ENCODE data around the gene LPCAT2. TPM values are rescaled to one million over a fixed set of nuclear protein-coding genes. Genes with fewer than 3 reads are reported as not detected.

LPCAT2 gene
- total RNA-seq, 2 experiments from 2014 or later = not detected

DNA sequence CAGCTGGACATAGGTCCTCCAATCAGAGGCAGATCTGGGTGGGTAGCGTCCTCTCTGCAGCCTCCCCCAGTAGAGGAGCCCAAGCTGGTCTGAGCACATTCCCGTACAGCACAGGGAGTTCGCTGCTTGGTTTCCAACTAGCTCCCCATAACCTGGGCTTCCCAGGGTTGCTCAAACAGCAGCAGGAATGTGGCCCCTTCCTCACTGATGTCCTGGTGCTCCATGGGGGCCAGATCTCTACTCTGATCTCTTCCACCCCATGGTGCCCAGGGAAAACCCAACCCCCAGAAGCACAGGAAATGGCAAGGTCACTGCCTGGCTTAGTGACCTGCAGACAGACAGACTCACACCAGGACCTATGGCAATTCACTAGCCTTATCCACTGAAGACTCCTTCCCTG is 41.0 kb upstream of the LPCAT2 start:
- Histone ChIP-seq H3K9me2 (ENCODE audit: insufficient read depth, low read length) (no peaks in the 10 kb centered on the region), H3K79me2 (ENCODE audit: insufficient read depth, low read depth, low read length) (no peaks in the 10 kb centered on the region), H3K4me2 (ENCODE audit: low read length) (no peak overlapping the region), H3K4me3 (ENCODE audit: low read depth, low read length, poor library complexity, severe bottlenecking) (no peak overlapping the region), H3K4me1 (ENCODE audit: insufficient read depth, low read length, poor library complexity, severe bottlenecking) (no peaks in the 10 kb centered on the region), H2AFZ (ENCODE audit: low read length) (no peak overlapping the region), H4K20me1 (ENCODE audit: insufficient read depth, low read length) (no peaks in the 10 kb centered on the region), H3K27ac (ENCODE audit: low read depth, low read length, poor library complexity, severe bottlenecking) (no peak overlapping the region), H3K36me3 (ENCODE audit: insufficient read depth, low read length) (no peaks in the 10 kb centered on the region), H3K9me3 (ENCODE audit: low read length) (no peaks in the 10 kb centered on the region)
- no peak for TF ChIP-seq EZH2phosphoT487 (IDR thresholded peaks at IDR 0.05; ENCODE audit: borderline replicate concordance, low read depth, low read length)
- TF ChIP-seq, protein P1, sequence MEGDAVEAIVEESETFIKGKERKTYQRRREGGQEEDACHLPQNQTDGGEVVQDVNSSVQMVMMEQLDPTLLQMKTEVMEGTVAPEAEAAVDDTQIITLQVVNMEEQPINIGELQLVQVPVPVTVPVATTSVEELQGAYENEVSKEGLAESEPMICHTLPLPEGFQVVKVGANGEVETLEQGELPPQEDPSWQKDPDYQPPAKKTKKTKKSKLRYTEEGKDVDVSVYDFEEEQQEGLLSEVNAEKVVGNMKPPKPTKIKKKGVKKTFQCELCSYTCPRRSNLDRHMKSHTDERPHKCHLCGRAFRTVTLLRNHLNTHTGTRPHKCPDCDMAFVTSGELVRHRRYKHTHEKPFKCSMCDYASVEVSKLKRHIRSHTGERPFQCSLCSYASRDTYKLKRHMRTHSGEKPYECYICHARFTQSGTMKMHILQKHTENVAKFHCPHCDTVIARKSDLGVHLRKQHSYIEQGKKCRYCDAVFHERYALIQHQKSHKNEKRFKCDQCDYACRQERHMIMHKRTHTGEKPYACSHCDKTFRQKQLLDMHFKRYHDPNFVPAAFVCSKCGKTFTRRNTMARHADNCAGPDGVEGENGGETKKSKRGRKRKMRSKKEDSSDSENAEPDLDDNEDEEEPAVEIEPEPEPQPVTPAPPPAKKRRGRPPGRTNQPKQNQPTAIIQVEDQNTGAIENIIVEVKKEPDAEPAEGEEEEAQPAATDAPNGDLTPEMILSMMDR (conservative IDR thresholded peaks at IDR 0.05; ENCODE audit: low read length) = no peak
- intact Hi-C loops (cut with micrococcal nuclease; ENCODE audit: unreplicated experiment) = no loop called here
- no peak for DNase-seq (ENCODE audit: low spot score)
- no TSS peak for BruUV-seq (replicated peaks)
- POLR2A ChIA-PET = interaction anchor here (0.6 to 1.3 kb wide), 4 partner anchors 8 to 288 kb away, joined by 3 to 5 read pairs (median 4); no protein-coding TSS in a partner anchor
- CTCF ChIA-PET (ENCODE audit: unreplicated experiment) = no interaction called here

DNA sequence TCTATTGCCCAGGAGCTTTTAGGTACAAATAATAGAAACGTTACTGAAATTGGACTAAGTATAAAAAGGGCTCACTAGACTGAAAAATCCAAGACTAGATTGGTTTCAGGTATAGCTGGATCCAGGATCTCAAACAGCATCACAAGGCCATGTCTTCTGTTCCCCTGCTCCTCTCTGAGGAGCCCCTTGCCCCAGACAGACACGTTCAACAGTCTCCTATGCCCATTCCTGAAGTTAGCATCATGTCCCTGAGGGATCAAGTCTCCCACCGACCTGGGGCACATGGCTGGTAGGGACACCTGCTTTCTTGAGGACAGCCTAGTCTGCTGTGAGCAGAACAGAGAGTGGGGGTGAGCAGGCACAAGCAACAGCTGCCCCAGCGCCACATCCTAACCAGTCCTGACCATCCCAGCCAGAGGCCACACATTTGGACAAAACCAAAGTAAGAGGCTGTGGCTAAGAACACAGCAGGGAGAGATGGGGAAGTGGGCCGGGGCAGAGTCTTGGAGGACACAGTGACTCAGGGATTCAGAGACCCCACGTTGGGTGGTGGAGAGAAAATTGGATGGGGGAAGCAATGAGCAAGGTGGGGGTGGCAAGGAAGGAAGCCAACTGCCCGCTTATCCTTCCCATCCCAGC is 40.4 kb upstream of the LPCAT2 start:
- no peaks in the 10 kb centered on the region for H3K36me3 ChIP-seq (ENCODE audit: insufficient read depth, low read length)
- intact Hi-C loops (cut with micrococcal nuclease; ENCODE audit: unreplicated experiment) = no loop called here
- TF ChIP-seq EZH2phosphoT487 (IDR thresholded peaks at IDR 0.05; ENCODE audit: borderline replicate concordance, low read depth, low read length) = no peak
- TF ChIP-seq, protein P1 (conservative IDR thresholded peaks at IDR 0.05; ENCODE audit: low read length) = no peak
- H3K4me3 ChIP-seq (ENCODE audit: low read depth, low read length, poor library complexity, severe bottlenecking) = no peak overlapping the region
- no peaks in the 10 kb centered on the region for H3K9me3 ChIP-seq (ENCODE audit: low read length)
- no peak overlapping the region for H2AFZ ChIP-seq (ENCODE audit: low read length)
- DNase-seq (ENCODE audit: low spot score) = no peak
- no peaks in the 10 kb centered on the region for H3K9me2 ChIP-seq (ENCODE audit: insufficient read depth, low read length)
- no peak overlapping the region for H3K4me2 ChIP-seq (ENCODE audit: low read length)
- H3K27ac ChIP-seq (ENCODE audit: low read depth, low read length, poor library complexity, severe bottlenecking) = no peak overlapping the region
- no peaks in the 10 kb centered on the region for H3K79me2 ChIP-seq (ENCODE audit: insufficient read depth, low read depth, low read length)
- no peaks in the 10 kb centered on the region for H4K20me1 ChIP-seq (ENCODE audit: insufficient read depth, low read length)
- ChIA-PET POLR2A (interaction anchor here (0.6 to 1.3 kb wide), 4 partner anchors 9 to 289 kb away, joined by 3 to 5 read pairs (median 4); no protein-coding TSS in a partner anchor), CTCF (ENCODE audit: unreplicated experiment) (no interaction called here)
- no peaks in the 10 kb centered on the region for H3K4me1 ChIP-seq (ENCODE audit: insufficient read depth, low read length, poor library complexity, severe bottlenecking)
- no TSS peak for BruUV-seq (replicated peaks)

DNA sequence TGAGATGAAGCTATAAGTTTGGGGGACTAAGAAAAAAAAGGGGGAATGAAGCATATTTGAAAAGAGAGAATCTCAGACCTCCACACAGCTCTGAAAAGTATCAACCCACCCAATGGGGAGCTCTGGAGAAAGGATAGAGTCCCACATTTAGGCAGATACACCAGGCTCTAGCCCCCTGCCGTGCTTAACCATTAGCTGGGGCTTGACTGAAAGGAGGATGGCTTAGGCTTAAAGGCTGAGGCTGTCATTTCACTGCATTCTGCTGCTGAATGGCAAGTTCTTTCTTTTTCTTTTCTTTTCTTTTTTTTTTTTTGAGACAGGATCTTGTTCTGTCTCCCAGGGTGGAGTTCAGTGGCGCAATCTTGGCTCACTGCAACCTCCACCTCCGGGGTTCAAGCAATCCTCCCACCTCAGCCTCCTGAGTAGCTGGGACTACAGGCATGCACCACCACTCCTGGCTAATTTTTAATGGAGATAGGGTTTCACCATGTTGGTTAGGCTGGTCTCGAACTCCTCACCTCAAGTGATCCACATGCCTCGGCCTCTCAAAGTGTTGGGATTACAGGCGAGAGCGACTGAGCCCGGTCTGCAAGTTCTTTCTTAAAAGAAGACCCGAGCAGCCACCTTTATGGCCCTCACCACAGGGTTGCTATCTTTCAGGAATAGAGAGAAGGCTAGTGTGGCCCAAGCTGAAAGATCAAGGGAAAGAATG is 38.9 kb upstream of the LPCAT2 start:
- no peak overlapping the region for H3K27ac ChIP-seq (ENCODE audit: low read depth, low read length, poor library complexity, severe bottlenecking)
- no peaks in the 10 kb centered on the region for H3K9me2 ChIP-seq (ENCODE audit: insufficient read depth, low read length)
- H3K4me2 ChIP-seq (ENCODE audit: low read length) = no peak overlapping the region
- POLR2A ChIA-PET = no interaction called here
- intact Hi-C loops (cut with micrococcal nuclease; ENCODE audit: unreplicated experiment) = no loop called here
- no peaks in the 10 kb centered on the region for H3K4me1 ChIP-seq (ENCODE audit: insufficient read depth, low read length, poor library complexity, severe bottlenecking)
- H2AFZ ChIP-seq (ENCODE audit: low read length) = no peak overlapping the region
- BruUV-seq (replicated peaks) = no TSS peak
- H3K9me3 ChIP-seq (ENCODE audit: low read length) = no peaks in the 10 kb centered on the region
- CTCF ChIA-PET (ENCODE audit: unreplicated experiment) = no interaction called here
- H4K20me1 ChIP-seq (ENCODE audit: insufficient read depth, low read length) = no peaks in the 10 kb centered on the region
- DNase-seq (ENCODE audit: low spot score) = no peak
- no peaks in the 10 kb centered on the region for H3K36me3 ChIP-seq (ENCODE audit: insufficient read depth, low read length)
- no peak for TF ChIP-seq EZH2phosphoT487 (IDR thresholded peaks at IDR 0.05; ENCODE audit: borderline replicate concordance, low read depth, low read length)
- TF ChIP-seq, protein P1 (conservative IDR thresholded peaks at IDR 0.05; ENCODE audit: low read length) = no peak
- H3K4me3 ChIP-seq (ENCODE audit: low read depth, low read length, poor library complexity, severe bottlenecking) = no peak overlapping the region
- no peaks in the 10 kb centered on the region for H3K79me2 ChIP-seq (ENCODE audit: insufficient read depth, low read depth, low read length)

Data from OCI-LY7 (cell line).